Globus pallidus (tissue), 1 donor: ENCODE measurements around the gene FSTL5.

Experiments
- DNase-seq: peaks from one replicate; pipeline ENCODE4 v3.0.0-alpha.2; 2015; ENCODE audit warnings: low spot score

The FSTL5 gene

DNA sequence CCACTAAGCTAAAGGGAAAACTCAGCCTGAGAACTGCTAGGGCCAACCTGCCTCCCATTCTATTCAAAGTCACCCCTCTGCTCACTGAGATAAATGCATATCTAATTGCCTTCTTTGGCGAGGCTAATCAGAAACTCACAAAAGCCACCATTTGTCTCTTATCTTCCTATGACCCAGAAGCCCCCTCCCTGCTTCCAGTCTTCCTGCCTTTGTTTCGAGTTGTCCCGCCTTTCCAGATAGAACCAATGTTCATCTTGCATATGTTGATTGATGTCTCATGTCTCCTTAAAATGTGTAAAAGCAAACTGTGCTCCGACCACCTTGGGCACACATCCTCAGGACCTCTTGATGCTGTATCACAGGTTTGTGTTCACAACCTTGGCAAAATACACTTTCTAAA lies 459.8 kb downstream of the FSTL5 start:
- no peak for DNase-seq

DNA sequence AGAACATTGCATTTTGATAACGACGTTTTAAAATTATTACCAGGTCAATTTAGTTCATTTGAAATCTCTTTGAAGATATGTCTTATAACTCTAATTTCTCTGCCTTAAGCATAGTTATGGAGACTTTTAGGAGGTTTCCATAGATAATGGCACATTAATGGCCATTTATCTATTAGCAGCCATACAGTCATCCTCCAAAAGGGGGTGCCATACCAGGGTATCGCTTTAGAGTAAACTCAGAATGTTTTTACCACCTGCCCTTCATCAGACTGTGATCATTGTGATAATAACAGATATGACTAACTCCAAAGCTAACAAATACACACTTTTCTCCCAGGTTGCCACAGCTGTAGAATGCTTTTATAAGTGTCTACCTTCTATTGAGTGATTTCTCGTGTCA lies 461.5 kb downstream of the FSTL5 start:
- no peak for DNase-seq

DNA sequence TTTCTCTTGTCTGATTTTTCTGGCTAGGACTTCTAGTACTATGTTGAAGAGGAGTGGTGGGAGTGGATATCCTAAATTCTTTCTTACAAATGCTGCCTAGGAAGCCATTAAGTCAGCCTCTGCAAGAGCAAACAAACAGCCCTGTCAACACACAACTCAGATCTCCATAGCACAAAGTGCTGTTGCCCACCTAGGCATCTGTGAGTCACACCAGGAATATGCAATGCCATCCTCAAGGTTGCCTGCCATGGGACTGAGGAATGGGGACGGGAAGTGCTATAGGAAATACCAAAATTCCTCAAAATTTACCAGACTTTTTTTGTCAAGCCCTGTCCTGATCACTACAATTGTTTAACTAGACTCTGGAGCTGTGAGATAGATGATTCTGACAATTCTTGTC lies 466.9 kb downstream of the FSTL5 start:
- no peak for DNase-seq

DNA sequence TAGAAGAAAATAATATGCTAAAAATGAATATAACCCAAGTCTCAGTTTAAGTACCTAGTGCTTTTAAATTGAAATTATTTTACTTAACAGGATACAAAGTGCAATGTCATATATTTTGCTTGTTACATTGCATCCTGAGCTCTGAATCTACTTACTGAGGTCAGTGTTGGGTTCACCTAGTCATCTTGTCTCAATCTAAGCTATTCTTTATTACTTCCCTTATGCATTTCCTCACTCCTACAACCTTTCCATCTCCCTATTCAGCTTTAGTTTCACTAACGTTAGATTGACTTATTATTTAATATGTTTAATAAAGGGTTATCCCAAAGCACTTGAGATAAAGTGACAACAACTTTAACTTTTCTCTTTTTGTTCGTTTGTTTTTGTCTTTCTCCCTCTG lies 483.7 kb downstream of the FSTL5 start:
- no peak for DNase-seq

DNA sequence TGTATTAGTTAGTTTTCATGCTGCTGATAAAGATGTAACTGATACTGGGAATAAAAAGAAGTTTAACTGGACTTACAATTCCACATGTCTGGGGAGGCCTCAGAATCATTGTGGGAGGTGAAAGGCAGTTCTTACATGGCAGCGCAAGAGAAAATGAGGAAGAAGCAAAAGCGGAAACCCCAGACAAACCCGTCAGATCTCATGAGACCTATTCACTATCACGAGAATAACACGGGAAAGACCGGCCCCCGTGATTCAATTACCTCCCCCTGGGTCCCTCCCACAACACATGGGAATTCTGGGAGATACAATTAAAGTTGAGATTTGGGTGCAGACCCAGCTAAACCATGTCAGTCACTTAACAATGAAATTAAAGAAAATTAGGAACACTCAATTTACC lies 499.1 kb downstream of the FSTL5 start:
- DNase-seq, result no peak

DNA sequence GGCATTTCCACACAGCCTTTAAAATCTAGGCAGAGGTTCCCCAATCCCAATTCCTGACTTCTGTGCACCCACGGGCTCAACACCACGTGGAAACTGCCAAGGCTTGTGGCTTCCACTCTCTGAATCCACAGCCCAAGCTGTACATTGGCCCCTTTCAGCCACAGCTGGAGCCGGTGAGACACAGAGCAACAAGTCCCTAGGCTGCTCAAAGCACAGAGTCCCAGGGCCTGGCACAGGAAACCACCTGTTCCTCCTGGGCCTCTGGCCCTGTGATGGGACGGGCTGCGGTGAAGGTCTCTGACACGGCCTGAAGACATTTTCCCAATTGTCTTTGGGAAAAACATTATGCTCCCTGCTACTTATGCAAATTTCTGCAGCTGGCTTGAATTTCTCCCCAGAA lies 500.0 kb downstream of the FSTL5 start:
- DNase-seq, result no peak

DNA sequence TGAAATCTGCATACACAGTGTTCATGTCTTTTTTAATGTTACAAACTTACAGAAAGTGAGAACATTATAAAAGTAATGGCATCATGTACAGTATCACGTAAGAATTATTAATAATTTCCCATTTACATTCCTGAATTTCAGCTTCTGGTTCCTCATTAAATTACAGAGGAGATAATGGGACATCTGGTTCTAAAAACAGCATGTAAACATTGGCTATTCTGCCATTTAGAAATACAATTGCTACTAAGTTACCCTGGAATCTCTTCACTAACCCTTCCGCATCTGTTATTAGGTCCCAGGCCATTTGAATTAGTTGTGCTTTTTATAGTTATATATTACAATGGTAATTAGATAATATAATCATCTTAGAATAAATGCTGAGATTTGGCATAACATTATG lies 505.1 kb downstream of the FSTL5 start:
- DNase-seq, result no peak

DNA sequence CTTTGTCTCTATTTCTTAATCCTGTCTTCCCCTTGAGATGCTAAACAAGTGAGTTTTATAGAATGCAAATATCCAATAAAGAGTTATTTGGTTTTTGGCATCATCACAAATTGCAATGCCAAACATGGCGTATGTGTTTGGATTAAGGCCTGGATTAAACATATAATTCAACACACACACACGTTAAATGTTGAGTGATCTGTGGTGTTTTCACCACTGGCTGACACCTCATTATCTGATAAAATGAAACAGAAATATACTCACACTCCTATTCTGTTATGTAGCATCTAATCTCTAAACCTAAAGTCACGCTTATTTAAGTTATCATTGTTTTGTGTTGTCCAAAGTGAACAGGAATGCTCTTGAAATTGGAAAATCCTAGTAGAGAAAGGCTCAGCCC lies 506.2 kb downstream of the FSTL5 start:
- DNase-seq, result no peak

DNA sequence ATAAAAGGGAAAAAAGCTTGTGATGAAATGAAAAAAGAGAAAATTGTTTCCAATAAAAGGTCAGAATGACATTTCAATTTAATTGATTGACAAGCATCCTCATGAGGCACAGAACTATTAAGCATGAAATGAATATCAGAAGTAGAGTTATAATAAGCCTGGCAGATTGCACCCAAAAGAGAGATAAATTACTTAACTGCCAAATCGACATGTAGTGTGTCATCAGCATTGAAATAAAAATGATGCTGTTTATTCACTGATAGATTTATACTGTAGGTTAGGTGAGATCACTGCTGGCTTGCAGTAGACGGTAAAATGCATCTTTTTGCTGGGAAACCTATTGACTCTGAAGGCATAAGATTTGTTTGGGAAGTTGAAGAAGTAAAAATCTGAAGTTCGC lies 507.2 kb downstream of the FSTL5 start:
- no peak for DNase-seq

DNA sequence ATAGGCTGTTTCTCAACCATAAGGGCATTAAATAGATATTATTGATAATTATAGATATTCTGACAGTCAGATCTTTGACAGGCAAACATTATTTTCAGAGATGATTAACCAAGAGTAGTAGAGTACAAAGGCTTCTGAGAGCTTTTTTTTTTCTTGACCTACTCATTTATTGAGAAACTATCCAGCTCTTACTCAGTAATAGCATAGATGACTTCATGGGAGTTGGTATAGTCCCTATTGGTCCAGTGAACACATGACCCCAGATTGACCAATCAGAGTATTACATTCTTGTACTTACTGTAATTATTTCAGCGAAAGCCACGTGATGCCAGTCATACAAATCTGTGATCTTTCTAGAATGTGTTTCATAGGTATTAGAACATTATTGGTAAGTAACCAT lies 508.7 kb downstream of the FSTL5 start:
- DNase-seq, result no peak

DNA sequence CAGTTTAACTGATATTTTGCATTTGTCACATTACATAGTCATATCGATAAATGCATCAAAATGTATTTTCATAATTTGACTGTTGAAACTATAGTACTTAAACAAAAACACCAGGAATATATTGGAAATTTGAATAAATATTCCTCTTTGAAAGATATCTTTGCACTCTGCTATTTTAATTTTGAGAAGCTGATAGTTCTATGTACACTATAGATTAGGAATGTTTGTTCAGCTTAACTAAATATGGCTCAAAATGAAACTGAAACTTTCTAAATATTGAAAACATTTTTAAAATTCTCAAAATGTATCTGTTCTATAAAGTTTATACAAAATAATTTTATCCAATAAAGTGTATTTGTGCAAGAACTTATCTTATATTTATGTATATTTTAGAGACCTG lies 510.1 kb downstream of the FSTL5 start:
- no peak for DNase-seq

DNA sequence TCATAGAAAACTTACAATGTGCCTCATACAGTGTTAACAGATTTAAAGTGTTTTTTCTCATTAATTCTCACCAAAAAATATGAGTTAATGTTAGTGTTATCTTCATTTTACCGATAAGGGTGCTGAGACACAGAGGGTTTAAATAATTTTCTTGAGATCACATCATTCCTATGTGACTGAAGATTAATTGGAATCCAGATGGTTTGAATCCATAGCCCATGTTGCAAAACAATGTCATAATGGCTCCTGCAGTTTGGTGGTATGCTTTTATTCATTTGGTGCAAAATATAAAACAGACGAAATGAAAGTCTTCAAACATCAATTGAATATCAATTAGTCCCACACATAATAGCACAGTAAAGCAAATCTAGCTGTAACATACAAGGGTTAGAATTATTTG lies 512.2 kb downstream of the FSTL5 start:
- no peak for DNase-seq

DNA sequence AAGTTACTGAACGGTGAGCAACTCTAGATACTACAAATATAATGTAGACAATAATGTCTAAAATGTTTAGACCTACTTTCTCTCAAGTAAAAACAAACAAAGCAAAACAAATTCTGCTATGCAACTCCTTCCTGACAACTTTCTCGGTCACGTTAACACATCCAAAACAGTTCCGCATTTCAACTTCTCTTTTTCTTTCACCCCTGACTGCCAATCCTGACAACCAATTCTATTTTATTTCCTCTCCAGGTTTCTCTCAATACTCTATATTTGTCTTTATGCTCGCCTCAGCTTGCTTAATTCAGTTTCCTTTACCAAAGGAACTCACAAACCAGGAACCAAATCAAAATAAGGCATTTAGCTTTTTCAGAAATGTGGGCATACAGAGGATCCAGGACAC lies 513.0 kb downstream of the FSTL5 start:
- peak; percentile 51 for DNase-seq

DNA sequence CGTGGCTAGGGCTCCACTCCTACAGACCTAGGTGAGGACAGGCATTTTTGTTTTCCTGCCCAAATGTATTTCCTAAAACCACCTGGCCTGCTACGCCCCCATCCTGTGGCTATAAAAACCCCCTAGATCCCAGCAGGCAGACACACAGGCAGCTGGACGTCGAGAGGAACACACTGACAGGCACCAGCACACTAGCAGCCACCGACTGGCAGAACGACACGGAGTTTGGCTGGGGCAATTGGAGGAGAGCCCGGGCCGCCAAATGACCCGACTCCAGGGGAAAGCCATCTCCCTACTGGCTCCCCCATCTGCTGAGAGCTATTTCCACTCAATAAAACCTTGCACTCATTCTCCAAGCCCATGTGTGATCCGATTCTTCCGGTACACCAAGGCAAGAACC lies 516.0 kb downstream of the FSTL5 start:
- no peak for DNase-seq

DNA sequence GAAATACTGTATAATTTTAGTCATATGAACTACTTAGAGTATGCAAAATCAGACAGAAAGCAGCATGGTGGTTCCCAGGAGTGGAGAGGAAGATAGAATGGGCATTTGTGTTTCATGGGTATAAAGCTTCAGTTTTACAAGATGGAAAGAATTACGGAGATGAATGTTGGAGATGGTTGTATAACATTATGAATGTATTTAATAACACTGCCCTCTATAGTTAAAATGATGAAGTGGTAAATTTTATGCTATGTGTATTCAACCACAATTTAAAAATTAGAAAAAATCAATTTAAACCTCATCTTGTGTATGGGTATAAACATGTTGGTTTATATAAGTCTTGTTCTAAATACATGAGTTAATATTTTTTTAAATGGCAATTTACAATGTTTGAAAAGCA lies 521.1 kb downstream of the FSTL5 start:
- no peak for DNase-seq

DNA sequence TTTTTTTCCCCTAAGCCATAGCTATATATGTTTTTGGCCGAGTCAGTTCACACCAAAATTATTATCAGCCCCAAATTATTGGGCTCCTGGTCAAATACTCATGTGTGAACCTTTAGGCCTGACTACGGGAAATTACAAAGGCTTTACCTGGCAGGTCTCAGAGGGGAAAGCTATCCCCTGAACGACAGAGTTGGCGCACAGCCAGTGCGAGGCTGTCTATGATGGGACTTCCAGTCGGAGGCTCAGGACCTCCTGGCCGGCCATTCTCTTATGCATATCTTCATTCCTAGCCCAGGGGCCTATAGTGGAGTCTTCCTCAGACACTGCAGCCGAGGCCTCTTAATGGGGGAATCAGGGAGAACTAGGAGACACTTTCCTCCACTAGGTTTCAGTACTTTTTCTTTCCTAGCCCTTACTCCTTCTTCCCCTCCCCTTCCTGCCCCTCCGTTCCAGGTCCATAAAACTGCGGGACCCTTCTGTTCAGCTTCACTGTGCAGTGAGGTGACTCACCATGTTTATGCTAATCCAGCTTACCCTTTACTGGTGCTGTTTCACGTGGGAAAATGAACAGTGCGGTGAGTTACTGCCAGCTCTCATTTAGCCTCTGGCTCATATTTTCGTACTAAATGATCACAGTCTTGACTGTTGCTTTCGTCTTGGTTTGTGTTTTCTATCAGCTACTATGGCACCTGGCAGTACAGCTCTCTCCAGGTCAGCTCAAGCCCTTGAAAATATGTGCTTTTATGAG lies 533.9 kb downstream of the FSTL5 start:
- DNase-seq, result no peak

DNA sequence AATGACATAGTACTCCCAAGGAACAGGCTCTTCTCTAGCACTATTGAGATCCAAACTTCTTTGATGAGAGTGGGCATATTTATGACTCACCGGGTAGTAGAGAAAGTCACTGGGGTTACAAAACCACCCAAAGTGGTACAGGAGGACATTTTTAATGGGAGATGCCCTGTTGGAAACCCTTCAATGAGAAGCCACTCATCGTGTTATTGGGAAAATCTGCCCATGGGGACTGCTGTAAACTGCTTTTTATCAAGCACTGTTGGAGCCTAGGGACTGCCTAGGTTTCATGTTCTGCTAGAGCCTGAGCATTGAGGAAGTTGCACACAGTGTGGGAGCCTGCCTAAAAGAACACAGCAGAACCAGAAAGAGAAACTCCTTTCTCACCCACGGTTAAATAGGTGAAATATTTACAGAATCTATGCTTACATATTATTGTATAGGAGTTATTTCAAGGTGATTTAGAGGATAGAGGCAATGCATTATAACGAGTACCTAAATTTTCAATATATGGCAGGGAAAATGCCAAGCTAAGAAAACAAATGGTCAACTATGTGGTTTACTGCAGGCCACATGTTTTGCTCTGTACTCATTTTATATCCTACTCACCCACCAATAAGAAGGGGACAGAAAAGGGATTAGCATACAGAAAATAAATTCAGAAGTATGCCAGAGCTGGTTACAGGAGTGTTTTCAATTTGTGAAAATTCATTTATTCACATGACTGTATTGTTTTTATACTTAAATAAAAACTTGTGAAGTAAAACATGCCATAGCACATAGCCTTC lies 559.1 kb downstream of the FSTL5 start:
- peak; percentile 16 for DNase-seq

DNA sequence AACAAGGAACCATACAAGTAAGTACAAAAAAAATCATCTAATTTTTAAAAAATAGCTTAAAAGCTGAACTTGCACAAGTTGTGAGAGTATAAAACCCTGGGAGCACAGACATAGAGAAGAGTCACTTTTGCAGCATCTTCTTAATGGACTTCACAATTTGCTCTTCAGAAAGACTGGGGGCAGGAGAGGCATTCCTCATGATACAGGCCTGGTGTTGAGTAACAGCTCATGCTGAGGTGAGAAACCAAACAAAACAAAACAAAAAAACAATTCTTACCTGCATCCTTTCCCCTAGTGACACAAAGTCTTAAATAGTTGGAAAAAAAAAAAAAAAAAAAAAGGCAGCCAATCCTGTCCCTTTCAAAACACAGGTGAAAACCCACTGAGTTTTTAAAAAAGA lies 562.8 kb downstream of the FSTL5 start:
- no peak for DNase-seq

DNA sequence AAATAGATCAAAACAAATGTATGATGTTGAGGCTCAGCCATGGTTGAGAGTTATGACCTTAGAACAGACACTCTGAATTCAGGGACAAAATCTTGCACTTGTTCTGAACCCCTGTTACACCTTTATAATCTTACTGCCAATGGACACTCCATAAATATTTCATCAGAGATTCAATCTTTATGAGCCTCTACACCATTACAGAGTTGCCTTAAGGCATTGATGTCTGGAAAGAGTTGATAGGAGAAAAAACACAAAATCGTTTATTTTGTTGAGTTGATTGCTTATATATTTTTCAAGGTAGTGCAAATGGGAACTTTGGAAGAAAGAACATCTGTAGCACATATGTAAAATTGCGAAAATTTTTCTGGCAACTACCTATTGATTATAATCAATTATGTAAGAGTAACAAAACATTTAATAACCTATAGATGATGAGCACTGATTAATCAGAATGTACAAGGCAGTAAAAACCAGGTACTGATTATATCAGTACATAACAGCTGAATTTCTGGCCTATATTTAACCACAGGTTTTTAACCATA lies 568.5 kb downstream of the FSTL5 start:
- no peak for DNase-seq

DNA sequence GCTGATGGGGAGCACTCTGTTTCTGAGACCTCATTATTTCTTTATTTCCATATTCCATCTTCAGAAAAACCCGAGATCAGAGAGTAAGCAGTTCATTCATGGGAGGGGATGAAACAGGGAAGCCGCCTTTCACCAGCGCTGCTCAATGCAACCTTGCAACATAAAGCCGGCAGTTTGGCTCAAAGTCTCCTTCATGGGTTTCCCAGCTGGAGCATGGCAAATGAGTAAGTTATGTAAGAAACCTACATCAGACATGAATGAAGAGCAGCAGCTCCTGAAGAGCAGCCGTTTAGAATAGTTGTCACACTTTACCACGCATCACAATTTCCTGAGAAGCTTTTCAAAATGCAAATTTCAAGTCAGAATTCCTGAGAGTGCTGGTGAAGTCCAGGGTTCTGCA lies 578.8 kb downstream of the FSTL5 start:
- no peak for DNase-seq

DNA sequence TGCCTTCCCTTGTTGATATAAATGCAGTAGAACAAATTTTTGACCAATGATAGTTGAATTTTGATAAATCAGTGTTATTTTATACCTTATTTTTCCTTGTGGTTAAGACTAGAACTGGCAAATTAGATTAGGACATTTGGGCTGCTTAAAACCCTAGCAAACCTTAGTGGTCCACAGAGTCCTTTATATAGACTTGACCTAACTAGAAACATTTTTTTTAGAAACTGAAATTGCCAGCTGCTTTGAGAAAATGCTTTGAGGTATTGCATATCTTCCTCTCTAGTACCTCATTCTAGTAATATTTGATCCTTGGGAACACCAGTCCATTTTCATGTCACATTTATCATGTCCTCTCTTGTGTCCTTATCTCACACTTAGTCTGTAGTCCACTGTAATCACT lies 580.3 kb downstream of the FSTL5 start:
- no peak for DNase-seq

DNA sequence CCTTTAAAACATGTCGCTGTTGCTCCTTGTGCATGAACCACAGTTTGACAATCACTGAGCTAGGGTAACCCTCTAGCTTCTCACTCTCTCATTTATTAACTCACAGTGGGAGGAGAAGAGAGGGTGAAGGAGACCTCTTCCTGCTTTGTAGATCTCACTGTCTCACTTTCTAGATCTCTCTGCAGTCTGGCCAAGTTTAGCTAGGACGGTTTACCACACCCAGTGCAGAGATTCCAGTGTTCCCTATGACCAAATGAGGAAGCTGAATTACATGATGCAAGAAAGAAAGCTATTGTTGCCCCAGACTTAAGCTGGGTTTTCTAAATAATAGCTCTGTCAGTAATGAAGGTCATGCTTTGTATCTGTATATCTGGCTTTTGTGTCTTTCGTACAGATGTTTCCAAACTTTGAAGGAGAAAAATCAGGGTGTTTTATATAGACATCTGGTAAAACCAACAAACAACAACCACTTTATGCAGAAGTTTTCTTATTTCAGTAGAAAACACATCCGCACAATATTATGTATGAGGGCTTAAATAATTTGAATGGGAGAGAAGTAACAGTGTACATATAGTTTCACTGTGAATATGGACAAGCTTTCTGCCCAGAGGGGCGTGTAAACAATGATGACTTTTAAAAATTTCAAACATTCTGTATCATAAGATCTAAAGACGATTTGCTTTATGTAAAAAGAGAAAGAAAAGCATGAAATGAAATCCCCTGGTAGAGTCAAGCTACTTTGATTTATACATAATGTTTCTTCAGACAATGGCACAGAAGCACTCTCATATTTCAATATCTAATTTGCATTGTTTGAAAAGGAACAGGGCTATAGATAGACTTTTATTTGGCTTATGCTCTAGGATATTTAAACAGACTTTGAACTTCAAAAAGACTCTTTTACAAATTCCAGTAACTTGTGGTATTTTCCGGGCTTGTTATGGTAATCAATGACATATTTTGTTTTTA lies 582.3 kb downstream of the FSTL5 start:
- peak; percentile 46 for DNase-seq
